Gastroesophageal sphincter (tissue), 3 donors: ENCODE data around the gene CCDC85C.

Source experiments
- EP300 ChIP-seq: sonication (generic); formaldehyde crosslinking; IDR thresholded peaks from one replicate; pipeline ENCODE4 v1.6.1; 2017; ENCODE audit warnings: antibody characterized with exemption, mild to moderate bottlenecking
- POLR2A ChIP-seq, 2 donors: fragments of 450-650 bp; IDR thresholded peaks; one replicate each; pipeline ENCODE4 v1.6.1; 2017; ENCODE audit warnings: antibody characterized with exemption in 2 of 2, mild to moderate bottlenecking in 2 of 2, moderate library complexity in 1 of 2
- POLR2AphosphoS5 ChIP-seq: sonication (generic); formaldehyde crosslinking; IDR thresholded peaks from one replicate; pipeline ENCODE4 v1.6.1; 2017; ENCODE audit warnings: antibody characterized with exemption
- TF ChIP-seq, protein P1 (sequence below), 4 experiments: fragments of 200-600 bp in 2 of 4; fragments of 450-650 bp in 2 of 4; sonication (generic) in 1 of 4; IDR thresholded peaks; one replicate each; pipeline ENCODE4 v1.5.1; 2017 to 2019; ENCODE audit warnings: antibody characterized with exemption in 4 of 4, mild to moderate bottlenecking in 2 of 4, moderate library complexity in 2 of 4

DNA sequence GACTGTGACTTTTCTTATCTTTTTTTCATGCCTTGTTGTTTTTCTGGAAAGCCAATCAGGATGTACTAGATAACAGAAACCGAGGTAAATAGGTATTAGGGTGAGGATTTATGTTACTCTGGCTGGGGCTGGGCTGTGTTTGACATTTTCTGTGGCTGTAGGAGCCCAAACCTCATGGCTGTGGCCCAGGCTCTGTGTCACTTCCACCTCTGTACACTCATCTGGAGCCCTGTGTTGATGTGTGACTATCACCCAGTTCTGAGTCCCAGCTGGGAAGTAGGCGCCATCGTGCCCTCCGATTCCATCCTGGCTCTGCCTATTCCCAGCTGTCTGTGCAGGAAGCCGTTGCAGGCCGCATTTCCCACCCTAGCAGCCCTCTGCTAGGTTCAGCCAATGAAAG lies 39.3 kb upstream of the CCDC85C start:
- TF ChIP-seq, protein P1, sequence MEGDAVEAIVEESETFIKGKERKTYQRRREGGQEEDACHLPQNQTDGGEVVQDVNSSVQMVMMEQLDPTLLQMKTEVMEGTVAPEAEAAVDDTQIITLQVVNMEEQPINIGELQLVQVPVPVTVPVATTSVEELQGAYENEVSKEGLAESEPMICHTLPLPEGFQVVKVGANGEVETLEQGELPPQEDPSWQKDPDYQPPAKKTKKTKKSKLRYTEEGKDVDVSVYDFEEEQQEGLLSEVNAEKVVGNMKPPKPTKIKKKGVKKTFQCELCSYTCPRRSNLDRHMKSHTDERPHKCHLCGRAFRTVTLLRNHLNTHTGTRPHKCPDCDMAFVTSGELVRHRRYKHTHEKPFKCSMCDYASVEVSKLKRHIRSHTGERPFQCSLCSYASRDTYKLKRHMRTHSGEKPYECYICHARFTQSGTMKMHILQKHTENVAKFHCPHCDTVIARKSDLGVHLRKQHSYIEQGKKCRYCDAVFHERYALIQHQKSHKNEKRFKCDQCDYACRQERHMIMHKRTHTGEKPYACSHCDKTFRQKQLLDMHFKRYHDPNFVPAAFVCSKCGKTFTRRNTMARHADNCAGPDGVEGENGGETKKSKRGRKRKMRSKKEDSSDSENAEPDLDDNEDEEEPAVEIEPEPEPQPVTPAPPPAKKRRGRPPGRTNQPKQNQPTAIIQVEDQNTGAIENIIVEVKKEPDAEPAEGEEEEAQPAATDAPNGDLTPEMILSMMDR (IDR thresholded peaks at IDR 0.05) = no peak
- TF ChIP-seq POLR2A (IDR thresholded peaks at IDR 0.05) (no peak), EP300 (no peak), POLR2AphosphoS5 (no peak)
